ENCODE results near the gene FLYWCH2.

FLYWCH2 gene
- 10.3 reads per million, percentile 32 among the genes with 10 or more reads in this experiment for total RNA-seq

GRCh38 chr16:2882650-2883457 lies at the start of gene FLYWCH2:
TSS of gene FLYWCH2 (plus strand) at chr16:2883215. CDS start at chr16:2896450, 13,235 bp downstream.
- DNase-seq: peak; percentile 98

GRCh38 chr16:2833776-2834175 lies 49.2 kb upstream of the FLYWCH2 start:
- no peak for DNase-seq

- no peak for DNase-seq
Observed at GRCh38 chr16:2834968-2835367, 48.0 kb upstream of the FLYWCH2 start.

GRCh38 chr16:2835638-2836493 lies 47.1 kb upstream of the FLYWCH2 start:
- no peak for DNase-seq

- no peak for DNase-seq
Observed at GRCh38 chr16:2836646-2837508, 46.1 kb upstream of the FLYWCH2 start.

- peak; percentile 19 for DNase-seq
Observed at GRCh38 chr16:2838928-2839327, 44.1 kb upstream of the FLYWCH2 start.

GRCh38 chr16:2839650-2840450 lies 43.2 kb upstream of the FLYWCH2 start:
- DNase-seq: no peak

GRCh38 chr16:2840914-2841313 lies 42.1 kb upstream of the FLYWCH2 start:
- no peak for DNase-seq

- DNase-seq: no peak
Observed at GRCh38 chr16:2841606-2842339, 41.2 kb upstream of the FLYWCH2 start.

- DNase-seq: peak; percentile 35
Observed at GRCh38 chr16:2842340-2843000, 40.5 kb upstream of the FLYWCH2 start.

GRCh38 chr16:2843526-2843925 lies 39.5 kb upstream of the FLYWCH2 start:
- no peak for DNase-seq

- no peak for DNase-seq
Observed at GRCh38 chr16:2845116-2845515, 37.9 kb upstream of the FLYWCH2 start.

GRCh38 chr16:2846511-2847310 lies 36.3 kb upstream of the FLYWCH2 start:
- no peak for DNase-seq

GRCh38 chr16:2848933-2849725 lies 33.9 kb upstream of the FLYWCH2 start:
- no peak for DNase-seq

GRCh38 chr16:2852003-2852730 lies 30.8 kb upstream of the FLYWCH2 start:
- DNase-seq: no peak

- no peak for DNase-seq
Observed at GRCh38 chr16:2852731-2853507, 30.1 kb upstream of the FLYWCH2 start.

GRCh38 chr16:2853531-2854073 lies 29.4 kb upstream of the FLYWCH2 start:
- no peak for DNase-seq

All from effector CD4-positive, alpha-beta T cell (primary cell).